Peyer's patch (tissue), 4 donors: ENCODE measurements around the gene FUCA1. TPM values are rescaled to one million over a fixed set of nuclear protein-coding genes. Genes with fewer than 3 reads are reported as not detected.

Source experiments
- DNase-seq, 3 donors: peaks; one replicate each; pipeline ENCODE4 v3.0.0-alpha.2; 2017 to 2019
- H3K27ac ChIP-seq, 4 donors: fragments of 200-600 bp; sonication (generic); one replicate each; pipeline ENCODE4 v1.5.1; 2016 to 2019
- H3K27me3 ChIP-seq, 2 donors: fragments of 200-600 bp; sonication (generic); one replicate each; pipeline ENCODE4 v1.5.1; 2019
- H3K36me3 ChIP-seq, 3 donors: fragments of 200-600 bp; sonication (generic); one replicate each; pipeline ENCODE4 v1.5.1; 2016 to 2019
- H3K4me1 ChIP-seq, 4 donors: fragments of 200-600 bp; sonication (generic); one replicate each; pipeline ENCODE4 v1.5.1; 2016 to 2019
- H3K4me3 ChIP-seq, 4 donors: fragments of 200-600 bp; sonication (generic); 1 replicate in 3 of 4; 2 replicates in 1 of 4; pipeline ENCODE4 v1.5.1; 2016 to 2019; ENCODE audit warnings: mild to moderate bottlenecking in 1 of 4
- H3K9me3 ChIP-seq, 4 donors: fragments of 200-600 bp; sonication (generic); one replicate each; pipeline ENCODE4 v1.5.1; 2016 to 2019; ENCODE audit warnings: mild to moderate bottlenecking in 1 of 4
- POLR2A ChIP-seq, 2 donors: fragments of 450-650 bp; IDR thresholded peaks; one replicate each; pipeline ENCODE4 v1.5.1; 2017; ENCODE audit warnings: antibody characterized with exemption in 2 of 2, mild to moderate bottlenecking in 2 of 2, moderate library complexity in 2 of 2
- total RNA-seq, 4 donors: library from RNA; depleted of rRNA; stranded (reverse); fragments of >200 nt; gene quantifications; one replicate each; pipeline ENCODE4 v1.1.0, GENCODE V29; 2016
- TF ChIP-seq, protein P1 (sequence below), 6 experiments: fragments of 450-650 bp in 4 of 6; fragments of 200-600 bp in 2 of 6; sonication (generic) in 1 of 6; IDR thresholded peaks; one replicate each; pipeline ENCODE4 v1.5.1; 2017 to 2019; ENCODE audit warnings: antibody characterized with exemption in 6 of 6, mild to moderate bottlenecking in 3 of 6, moderate library complexity in 1 of 6

FUCA1 gene
- total RNA-seq, 4 donors from 2014 or later = 47.9 to 182 (median 107) TPM

DNA sequence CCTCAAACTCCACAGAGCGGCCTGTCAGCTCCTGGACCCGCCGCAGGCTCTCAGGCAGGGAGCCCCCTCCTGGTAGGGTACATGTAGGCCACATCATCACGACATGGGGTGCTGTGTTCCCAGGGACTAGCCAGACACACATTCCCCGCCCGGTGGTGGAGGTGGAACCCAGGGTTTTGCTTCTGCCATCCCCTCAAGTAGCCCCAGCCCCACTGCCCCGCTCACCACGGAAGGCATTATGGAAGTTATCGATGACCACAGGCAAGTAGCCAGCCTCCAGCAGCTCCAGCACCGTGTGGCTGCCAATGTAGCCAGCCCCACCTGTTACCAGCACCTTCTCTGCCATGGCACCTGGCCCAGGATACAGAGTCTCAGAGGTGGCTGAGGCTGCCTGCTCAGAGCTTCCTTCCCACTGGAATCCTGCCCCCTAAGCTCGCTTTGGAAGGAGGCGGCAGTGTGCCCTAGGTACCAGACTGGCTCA lies 69.4 kb downstream of the FUCA1 start:
- Histone ChIP-seq H3K4me1 (peaks cover 0 to 26% (median 18%) of the 10 kb centered on the region in 4 donors), H3K36me3 (peaks cover 0 to 39% (median 0%) of the 10 kb centered on the region in 3 donors)

DNA sequence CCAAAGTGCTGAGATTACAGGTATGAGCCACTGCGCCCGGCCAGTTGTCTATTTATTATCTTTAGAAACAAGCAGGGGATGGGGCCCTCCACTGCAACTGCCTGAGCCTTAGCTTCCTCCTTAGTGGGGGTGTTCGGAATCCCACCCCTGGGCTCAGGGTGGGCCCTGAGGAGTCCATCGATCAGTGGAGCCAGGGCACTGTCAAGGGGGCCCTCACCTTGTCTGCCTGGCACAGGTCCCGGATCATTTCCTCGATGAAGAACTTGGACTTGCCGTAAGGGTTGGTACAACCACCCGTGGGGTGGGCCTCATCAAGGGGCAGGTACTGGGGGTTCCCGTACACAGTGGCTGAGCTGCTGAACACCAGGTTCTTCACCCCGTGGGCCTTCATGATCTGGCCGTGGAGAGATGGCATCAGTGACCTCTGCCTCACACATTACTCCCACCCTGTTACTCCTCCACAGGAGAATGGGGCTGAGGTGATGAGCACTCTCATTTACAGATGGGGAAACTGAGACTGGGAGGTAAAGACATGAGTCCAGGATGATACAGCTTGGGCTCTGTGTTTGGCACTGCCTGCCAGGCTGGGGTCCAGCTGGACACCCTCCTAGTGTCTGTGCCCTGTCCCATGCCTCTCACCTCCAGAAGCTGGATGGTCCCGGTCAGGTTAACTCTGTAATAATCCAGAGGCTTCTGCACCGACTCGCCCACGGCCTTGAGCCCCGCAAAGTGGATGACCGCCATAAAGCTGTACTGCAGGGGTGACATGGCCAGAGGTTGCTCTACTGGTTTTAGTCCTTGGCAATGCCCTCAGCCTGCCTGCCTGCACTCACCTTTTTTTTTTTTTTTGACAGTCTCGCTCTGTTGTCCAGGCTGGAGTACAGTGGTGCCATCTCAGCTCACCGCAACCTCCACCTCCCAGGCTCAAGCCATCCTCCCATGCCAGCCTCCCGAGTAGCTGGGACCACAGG lies 70.3 kb downstream of the FUCA1 start:
- Histone ChIP-seq H3K4me3 (no peak overlapping the region), H3K9me3 (no peaks in the 10 kb centered on the region), H3K36me3 (peaks cover 0 to 48% (median 0%) of the 10 kb centered on the region in 3 donors), H3K27ac (peak overlapping the region in 1 of 4 donors; percentile 13), H3K27me3 (no peaks in the 10 kb centered on the region), H3K4me1 (peaks cover 2 to 35% (median 18%) of the 10 kb centered on the region in 4 donors)
- TF ChIP-seq, protein P1, sequence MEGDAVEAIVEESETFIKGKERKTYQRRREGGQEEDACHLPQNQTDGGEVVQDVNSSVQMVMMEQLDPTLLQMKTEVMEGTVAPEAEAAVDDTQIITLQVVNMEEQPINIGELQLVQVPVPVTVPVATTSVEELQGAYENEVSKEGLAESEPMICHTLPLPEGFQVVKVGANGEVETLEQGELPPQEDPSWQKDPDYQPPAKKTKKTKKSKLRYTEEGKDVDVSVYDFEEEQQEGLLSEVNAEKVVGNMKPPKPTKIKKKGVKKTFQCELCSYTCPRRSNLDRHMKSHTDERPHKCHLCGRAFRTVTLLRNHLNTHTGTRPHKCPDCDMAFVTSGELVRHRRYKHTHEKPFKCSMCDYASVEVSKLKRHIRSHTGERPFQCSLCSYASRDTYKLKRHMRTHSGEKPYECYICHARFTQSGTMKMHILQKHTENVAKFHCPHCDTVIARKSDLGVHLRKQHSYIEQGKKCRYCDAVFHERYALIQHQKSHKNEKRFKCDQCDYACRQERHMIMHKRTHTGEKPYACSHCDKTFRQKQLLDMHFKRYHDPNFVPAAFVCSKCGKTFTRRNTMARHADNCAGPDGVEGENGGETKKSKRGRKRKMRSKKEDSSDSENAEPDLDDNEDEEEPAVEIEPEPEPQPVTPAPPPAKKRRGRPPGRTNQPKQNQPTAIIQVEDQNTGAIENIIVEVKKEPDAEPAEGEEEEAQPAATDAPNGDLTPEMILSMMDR (IDR thresholded peaks at IDR 0.05) = no peak
- peak in 1 of 3 donors; percentile 44 for DNase-seq

More for the DNA sequence above, 69.4 kb downstream of the FUCA1 start:
- Histone ChIP-seq H3K4me3 (peak overlapping the region in 2 of 4 donors; percentile 72 to 91), H3K27ac (peak overlapping the region in 3 of 4 donors; percentile 93 to 97 (median 95)), H3K9me3 (no peaks in the 10 kb centered on the region), H3K27me3 (no peaks in the 10 kb centered on the region)
- TF ChIP-seq, protein P1 (IDR thresholded peaks at IDR 0.05) = no peak
- TF ChIP-seq POLR2A (IDR thresholded peaks at IDR 0.05) = no peak
- peak in 1 of 3 donors; percentile 49 for DNase-seq

DNA sequence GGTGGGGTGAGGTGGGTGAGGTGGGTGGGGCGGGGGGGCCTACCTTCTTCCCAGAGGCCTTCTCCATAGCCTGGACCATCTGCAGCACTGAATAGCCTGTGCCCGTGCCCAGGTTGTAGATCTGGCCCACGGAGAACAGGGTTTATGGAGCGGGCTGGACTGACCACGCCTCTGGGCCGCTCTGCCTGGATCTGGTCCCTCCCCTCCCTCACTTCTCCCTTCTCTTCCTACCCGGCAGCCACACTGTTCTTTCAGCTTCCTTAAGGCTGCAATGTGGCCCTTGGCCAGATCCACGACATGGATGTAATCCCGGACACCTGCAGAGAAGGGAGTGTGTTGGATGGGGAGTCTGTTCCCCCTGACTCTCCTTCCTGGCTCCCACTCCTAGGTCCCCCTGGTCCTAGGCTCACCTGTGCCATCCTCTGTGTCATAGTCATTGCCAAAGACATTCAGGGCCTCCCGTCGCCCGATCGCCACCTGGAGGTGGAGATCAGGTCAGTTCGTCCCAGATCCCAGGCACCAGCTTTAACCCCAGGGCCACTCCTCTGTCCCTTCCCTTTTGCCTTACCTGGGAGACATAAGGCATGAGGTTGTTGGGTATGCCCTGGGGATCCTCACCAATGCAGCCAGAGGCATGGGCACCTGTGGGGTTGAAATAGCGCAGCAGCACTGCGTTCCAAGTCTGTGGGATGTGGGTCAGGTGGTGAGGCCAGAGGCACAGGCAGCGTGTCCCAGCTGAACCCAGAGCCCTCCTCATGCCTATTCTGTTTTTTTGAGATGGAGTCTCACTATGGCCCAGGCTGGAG lies 71.4 kb downstream of the FUCA1 start:
- Histone ChIP-seq H3K36me3 (peaks cover 0 to 50% (median 0%) of the 10 kb centered on the region in 3 donors), H3K4me3 (no peak overlapping the region), H3K9me3 (no peaks in the 10 kb centered on the region), H3K27me3 (no peaks in the 10 kb centered on the region), H3K4me1 (peaks cover 9 to 43% (median 25%) of the 10 kb centered on the region in 4 donors), H3K27ac (peak overlapping the region in 1 of 4 donors; percentile 45)
- TF ChIP-seq, protein P1 (IDR thresholded peaks at IDR 0.05) = peak in 3 of 6 experiments; percentile 39 to 44 (median 39)
- no peak for TF ChIP-seq POLR2A (IDR thresholded peaks at IDR 0.05)
- peak in 1 of 3 donors; percentile 65 for DNase-seq

DNA sequence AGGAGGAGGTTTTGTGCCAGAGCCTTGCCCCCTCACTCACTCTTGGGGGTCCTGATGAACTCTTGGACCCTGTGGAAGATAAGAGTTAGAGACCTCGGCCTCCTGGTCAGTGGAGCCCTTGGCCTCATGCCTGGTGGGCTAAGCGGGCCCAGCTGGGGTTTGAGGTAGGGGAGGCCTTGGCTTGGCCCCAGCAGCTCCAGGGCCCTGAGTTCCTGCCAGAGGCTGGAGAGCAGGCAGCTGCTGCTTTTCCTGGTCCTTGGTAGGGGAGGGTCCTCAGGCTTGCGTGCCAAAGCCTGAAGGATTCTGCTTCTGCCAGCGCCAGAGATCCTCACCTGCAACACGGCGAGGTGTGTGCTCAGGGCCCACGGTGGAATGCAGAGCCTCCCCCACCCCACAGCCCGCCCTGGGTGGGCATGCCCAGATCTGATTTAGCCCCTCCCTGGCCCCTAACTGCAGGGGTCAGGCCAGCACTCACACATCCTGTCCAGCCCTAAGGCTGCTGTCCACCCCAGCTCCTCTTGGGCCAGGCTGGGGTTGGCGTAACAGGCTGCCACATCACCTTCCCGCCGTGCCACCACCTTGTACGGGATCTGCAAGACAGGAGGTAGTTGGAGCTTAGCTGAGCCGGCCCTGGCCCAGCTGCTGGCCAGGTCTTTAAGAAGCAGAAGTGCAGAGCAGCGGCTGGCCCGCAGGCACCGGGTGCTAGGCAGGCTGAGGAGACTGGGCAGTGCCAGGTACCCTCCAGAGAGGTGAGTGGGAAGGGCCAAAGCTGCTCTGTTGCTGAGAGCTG lies 72.2 kb downstream of the FUCA1 start:
- Histone ChIP-seq H3K9me3 (no peaks in the 10 kb centered on the region), H3K27me3 (no peaks in the 10 kb centered on the region), H3K27ac (peak overlapping the region in 1 of 4 donors; percentile 45), H3K4me1 (peaks cover 9 to 40% (median 20%) of the 10 kb centered on the region in 4 donors), H3K4me3 (no peak overlapping the region), H3K36me3 (peaks cover 0 to 50% (median 0%) of the 10 kb centered on the region in 3 donors)
- TF ChIP-seq, protein P1 (IDR thresholded peaks at IDR 0.05) = no peak
- no peak for TF ChIP-seq POLR2A (IDR thresholded peaks at IDR 0.05)
- peak in 1 of 3 donors; percentile 46 for DNase-seq

Other genes starting within 250 kb of the FUCA1 start
- gene RPL11, start 176.5 kb downstream of the FUCA1 start, total RNA-seq = 100 to 1,000 TPM; 339 to 882 (median 437) TPM
- gene ELOA, start 124.8 kb downstream of the FUCA1 start, total RNA-seq = 10 to 100 TPM; 26.3 to 43.7 (median 31.2) TPM
- gene PITHD1, start 89.9 kb downstream of the FUCA1 start, total RNA-seq = 10 to 100 TPM; 19.4 to 47.0 (median 30.1) TPM
- gene LYPLA2, start 77.1 kb downstream of the FUCA1 start, total RNA-seq = 100 to 1,000 TPM in 2 of 4 donors, 10 to 100 TPM in 2; 47.0 to 117 (median 105) TPM
- gene GALE, start 67.5 kb downstream of the FUCA1 start, total RNA-seq = 100 to 1,000 TPM in 2 of 4 donors, 10 to 100 TPM in 2; 58.6 to 137 (median 107) TPM
- 10 to 100 TPM; 24.8 to 74.3 (median 64.6) TPM for gene HMGCL, start 42.9 kb downstream of the FUCA1 start, total RNA-seq
- gene CNR2, start 45.1 kb upstream of the FUCA1 start, total RNA-seq = 10 to 100 TPM in 1 of 4 donors, under 1 TPM in 2, not detected in 1; 0.54 to 13.2 (median 0.66) TPM
- 100 to 1,000 TPM in 2 of 4 donors, 10 to 100 TPM in 2; 77.9 to 157 (median 104) TPM for gene PNRC2, start 91.5 kb upstream of the FUCA1 start, total RNA-seq
- gene SRSF10, start 112.0 kb upstream of the FUCA1 start, total RNA-seq = 100 to 1,000 TPM in 3 of 4 donors, 10 to 100 TPM in 1; 86.3 to 224 (median 112) TPM
- gene MYOM3, start 243.8 kb upstream of the FUCA1 start, total RNA-seq = 10 to 100 TPM; 10.7 to 40.8 (median 24.7) TPM